Hematopoietic multipotent progenitor cell treated with erythropoietin and hydrocortisone succinate and interleukin-3 and kit ligand, for 15 days (in vitro differentiated cells): Measurements from ENCODE around the gene SMG6.
"Not testable (repeated sequence)": the region's sequence is repeated elsewhere in the genome, so short reads cannot be mapped to it uniquely, and the experiment has no call there.

ENCODE experiments used
- DNase-seq: peaks from one replicate; pipeline ENCODE4 v3.0.0-alpha.2; 2015; ENCODE audit warnings: low spot score

SMG6 gene

DNA sequence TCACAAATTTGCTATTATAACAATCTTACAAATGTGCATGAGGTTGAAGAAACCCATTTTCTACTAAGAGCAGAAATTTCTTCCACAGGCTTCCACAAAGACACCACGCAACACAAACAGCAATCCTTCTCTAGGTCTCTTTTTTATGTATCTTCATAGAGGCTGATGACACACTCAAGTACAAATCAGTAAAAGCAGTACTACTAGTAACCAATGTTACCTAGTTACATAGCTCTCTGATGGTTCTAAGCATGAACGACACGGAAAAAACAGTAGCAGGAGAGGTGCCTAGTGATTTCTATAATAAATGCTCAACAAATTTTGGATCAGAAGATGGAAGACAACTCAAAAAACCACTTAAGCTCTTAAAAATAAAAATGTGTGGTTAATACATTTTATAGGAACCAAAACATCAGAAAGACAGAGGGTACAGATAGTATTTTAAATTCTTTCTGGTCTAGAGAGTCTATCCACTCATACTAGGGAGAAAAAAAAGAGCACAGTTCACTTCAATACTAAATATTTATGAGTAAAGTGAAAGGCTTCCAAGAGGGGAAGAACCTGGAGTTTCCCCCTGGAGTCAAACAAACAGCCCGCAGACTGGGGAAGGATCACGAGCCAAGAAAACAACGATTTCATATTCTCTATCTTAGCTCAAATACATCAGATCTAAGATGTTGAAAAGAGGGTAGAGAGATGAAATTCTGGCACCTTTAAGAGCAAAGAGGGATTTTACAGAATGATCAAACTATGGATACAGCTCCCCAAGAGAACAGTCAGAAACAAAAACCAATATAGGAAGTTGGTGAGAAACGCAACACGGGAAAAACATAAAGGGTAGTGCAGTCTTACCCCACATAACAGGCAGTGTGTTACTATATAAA lies 40.2 kb downstream of the SMG6 start:
- no peak for DNase-seq

- DNase-seq, result no peak
Measured at GRCh38 chr17:2262135-2262587, 41.4 kb downstream of the SMG6 start.

GRCh38 chr17:2259769-2260536 lies 43.6 kb downstream of the SMG6 start:
- no peak for DNase-seq

DNA sequence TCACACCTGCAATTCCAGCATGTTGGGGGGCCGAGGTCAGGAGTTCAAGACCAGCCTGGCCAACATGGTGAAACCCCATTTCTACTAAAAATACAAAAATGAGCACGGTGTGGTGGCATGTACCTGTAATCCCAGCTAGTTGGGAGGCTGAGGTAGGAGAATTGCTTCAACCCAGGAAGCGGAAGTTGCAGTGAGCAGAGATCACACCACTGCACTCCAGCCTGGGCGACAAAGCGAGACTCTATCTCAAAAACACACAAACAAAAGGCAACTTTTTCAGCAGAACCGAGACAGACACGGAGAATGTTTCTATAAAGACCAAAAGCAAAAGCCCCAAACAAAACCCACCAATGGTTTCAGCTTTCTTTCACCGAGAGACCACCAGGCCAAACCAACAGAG lies 44.8 kb downstream of the SMG6 start:
- DNase-seq, result not testable (repeated sequence)

GRCh38 chr17:2253768-2254406 lies 49.7 kb downstream of the SMG6 start:
- DNase-seq, result no peak

DNA sequence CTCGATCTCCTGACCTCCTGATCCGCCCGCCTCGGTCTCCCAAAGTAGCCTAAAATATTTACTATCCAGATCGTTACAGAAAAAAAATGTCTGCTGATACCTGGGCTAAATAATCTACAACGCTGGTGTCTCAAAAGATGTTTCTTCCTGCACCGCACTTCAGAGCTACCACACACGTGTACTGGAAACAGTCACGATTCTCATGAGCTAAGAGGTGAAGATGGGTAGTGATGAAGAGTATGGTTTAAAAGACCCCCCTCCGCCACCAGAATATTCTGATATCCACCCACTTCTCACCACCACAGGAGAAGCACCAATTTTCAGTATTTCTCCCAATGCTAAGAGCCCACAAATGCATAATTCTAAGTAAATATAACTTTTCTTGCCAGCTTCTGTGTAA lies 50.2 kb downstream of the SMG6 start:
- no peak for DNase-seq

DNA sequence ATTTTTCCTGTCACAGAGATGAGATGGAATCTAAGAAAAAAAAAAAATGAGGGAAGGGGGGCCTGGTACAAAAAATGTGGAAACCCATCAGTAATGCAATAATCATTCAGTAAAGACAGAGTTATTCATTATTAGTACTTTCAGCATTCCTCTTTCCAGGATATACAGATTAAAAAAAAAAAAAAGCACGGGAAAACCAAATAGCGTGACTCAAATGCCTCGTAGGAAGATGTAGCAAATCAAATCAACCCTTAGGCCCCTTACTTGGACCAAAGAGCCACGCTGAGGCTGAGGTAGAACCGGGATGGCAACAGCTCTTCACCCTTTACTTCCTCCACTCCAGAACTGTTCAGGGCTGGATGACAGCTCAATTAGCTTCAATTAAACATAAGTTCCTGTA lies 52.5 kb downstream of the SMG6 start:
- DNase-seq, result no peak

DNA sequence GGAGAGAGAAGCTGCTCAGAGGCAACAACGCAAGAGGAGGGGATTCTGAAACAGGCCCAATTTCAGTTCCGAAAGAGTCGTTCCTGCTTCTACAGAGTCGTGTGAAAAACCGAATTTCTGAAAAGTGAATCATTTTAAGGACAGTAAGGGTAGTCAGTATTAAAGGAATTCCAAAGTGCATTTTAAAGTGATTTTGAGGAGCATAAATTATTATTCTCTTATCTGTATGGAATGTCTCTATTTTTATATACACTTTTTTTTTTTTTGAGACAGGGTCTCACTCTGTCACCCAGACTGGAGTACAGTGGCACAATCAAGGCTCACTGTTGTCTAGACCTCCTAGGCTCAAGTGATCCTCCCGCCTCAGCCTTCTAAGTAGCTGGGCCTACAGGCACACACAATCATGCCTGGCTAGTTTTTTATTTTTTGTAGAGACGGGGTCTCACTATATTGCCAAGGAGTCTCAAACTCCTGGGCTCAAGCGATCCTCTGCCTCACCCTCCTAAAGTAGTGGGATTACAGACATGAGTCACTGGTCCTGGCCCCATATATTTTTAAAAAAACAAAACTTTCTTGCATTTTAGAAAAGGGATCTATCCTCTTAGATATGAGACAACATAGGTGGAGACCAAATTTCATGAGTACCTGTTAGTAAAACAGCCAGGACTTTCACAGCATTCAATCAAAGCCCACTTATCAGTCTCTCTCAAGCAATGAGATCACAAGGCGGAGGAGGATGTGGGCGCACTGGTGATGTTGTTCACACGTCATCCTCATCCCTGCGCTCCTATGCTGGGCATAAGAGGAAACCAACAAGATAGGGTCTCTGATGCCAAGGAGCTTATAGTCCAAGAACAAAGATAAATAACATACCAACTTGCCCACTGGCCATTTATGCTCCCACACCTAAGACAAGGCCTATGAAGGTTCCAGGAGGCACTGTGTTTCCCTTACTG lies 53.2 kb downstream of the SMG6 start:
- DNase-seq, result no peak

DNA sequence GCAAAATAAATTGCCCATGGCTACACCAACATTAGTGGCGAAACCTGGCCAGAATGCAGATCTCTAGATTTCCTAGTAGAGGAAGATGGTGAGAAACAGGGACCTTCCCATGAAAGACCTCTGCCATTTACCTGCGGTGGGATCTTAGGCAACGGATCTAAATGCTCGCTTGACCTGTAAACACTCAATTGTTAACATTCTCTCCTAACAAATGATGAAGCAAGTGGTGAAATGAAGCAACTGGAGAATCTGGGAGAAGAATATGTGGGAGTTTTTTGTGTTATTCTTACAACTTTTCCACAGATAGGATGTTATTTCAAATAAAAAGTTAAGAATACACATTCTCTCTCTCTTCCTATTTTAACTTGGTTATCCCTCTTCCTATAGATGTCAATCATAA lies 56.6 kb downstream of the SMG6 start:
- DNase-seq, result no peak

DNA sequence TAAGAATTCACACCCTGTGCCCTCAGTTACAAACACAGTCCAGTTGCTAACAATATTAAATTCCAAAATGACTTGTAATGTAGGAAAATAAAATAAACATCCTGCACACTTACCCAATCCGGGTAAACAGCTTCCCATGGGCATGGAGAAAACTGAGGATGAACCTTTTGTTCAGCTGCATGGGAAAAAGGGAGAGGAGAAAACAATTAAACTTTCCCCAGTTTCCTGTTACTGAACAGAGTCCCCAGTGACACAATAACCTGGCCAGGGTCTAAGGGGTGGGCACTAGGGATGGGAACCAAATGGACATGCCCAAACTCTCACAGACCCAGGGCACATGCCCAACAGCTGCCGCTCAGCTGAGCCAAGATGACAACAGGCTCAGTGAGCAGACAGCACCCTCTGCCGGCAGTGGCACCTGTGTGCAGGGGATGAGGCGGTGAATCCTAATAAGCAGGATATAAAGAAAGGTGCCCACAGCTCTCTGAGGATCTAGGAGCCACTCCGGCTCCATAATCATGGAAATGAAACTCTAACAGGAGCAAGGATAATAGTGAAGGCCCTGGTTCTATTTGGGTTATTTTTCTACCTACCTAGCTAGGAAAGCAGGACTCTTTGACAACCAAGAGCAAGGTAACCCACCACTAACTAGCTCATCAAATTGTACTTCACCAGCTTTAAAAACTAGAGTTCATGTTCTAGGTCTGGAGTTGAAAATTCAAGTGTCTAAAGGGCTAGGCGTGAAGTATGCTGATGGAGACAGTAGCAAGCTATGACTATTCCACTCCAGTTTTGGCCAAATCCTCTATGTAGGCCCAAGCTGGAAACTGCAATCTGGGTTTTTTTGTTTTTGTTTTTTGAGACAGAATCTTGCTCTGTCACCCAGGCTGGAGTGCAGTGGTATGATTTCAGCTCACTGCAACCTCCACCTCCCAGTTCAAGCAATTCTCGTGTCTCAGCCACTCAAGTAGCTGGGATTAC lies 58.8 kb downstream of the SMG6 start:
- peak; percentile 74 for DNase-seq

DNA sequence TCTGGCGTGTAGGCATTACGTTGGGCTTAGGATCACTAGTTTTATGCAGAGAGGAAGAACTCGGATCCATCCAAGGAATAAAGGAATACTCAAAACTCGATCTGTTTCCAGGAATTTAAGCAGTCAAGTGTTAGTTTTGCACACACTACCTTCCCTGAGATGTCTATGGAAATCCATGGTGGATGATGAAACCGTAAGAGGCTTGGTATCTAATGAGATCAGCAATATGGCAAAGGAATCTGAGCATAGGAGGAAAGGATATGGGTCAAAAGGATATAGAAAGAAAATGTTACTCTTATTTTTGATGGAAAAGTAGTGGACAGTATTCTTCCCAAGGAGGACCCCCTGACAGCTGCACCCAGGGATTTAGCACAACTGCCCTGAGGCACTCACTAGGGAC lies 59.6 kb downstream of the SMG6 start:
- no peak for DNase-seq

GRCh38 chr17:2241823-2242222 lies 61.8 kb downstream of the SMG6 start:
- DNase-seq, result no peak

- no peak for DNase-seq
Measured at GRCh38 chr17:2240541-2240940, 63.0 kb downstream of the SMG6 start.

DNA sequence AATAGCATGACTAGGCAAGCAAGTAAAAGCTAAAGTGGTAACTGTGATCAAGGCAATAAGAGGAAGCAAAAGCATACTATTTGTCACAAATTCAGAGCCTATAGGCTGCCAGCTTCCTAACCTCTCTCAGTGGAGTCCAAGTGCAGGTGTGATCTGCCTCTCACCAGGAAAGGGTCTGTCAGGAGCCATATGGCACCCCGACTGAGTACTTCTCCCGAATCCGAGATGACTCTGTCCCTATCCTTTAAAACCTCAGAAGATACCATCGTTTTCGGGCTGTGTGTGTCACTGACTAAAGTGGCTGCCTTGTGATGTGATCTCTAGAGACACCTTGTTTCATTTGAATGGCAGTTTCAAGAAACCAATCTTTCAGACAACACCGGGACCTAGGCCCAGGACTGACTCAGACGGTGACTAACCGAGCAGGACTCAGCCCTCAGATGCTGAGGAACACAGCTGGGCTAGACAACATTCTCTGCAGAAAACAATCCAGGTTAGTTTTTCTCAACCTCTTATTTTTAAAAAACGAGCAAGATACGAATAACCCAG lies 63.6 kb downstream of the SMG6 start:
- DNase-seq, result no peak

DNA sequence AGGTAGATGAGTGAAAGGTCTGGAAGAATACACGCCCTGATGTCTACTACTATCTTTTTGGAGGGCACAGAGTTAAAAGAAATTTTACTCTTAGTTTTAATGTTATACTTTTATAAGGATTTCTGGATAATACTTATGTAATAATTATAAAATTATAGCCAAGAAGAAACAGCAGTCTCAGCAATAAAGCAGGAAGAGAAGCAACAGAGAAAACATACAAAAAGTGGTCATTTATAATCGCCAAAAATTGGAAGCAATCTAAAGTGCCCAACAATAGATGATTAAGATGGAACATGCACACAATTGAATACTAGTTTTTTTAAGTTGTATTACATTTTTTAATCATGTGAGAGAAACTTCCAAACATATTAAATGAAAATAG lies 64.4 kb downstream of the SMG6 start:
- no peak for DNase-seq

DNA sequence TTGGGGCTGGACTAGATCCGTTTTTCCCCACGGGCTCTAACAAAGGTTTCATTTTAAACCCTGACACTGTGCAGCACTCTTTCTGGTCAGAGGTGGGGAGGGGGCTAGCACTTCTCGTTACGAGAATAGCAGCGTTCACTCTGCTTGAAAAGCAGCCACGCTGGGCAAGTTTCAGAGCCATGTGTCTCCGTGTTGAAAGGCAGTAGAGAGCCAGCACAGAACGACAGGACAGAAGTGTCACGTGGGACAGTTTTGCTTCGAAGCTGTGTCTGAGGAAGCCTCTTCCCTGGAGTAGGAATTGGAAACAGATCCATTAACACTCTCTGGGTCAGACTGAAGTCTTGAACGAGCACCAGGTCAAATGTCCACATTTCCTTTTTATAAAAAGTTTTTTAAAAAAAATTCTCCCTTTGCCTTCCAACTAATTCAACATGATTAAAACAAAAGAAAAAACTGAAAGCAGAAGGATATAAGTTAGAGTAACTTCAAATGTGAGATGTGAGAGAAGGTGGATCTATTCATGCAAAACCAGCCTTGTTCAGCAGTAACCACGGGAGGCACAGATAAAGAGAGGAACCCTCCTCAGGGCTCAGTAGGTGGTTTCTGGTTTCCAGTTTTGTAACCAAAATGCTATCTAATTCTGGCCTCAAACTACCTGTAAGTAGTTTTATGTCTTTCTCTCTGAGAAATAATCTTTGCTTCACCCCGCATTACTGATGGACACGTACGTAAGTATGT lies 65.0 kb downstream of the SMG6 start:
- DNase-seq, result no peak

GRCh38 chr17:2237950-2238349 lies 65.6 kb downstream of the SMG6 start:
- DNase-seq, result no peak

GRCh38 chr17:2237521-2237921 lies 66.1 kb downstream of the SMG6 start:
- DNase-seq, result no peak

- DNase-seq, result no peak
Measured at GRCh38 chr17:2235792-2236366, 67.7 kb downstream of the SMG6 start.
